Right ventricle myocardium inferior (tissue), 1 donor: ENCODE results near the gene CCDC159. TPM values are rescaled to one million over a fixed set of nuclear protein-coding genes. Genes with fewer than 3 reads are reported as not detected.
"Not testable (repeated sequence)": the region's sequence is repeated elsewhere in the genome, so short reads cannot be mapped to it uniquely, and the experiment has no call there.

ENCODE experiments used
- ATAC-seq: fragments of 200-7000 bp; cut with Tn5 transposase; one replicate; pipeline ENCODE4 v1.9.1; 2020; ENCODE audit warnings: mild to moderate bottlenecking, moderate library complexity
- DNase-seq: peaks from one replicate; pipeline ENCODE4 v3.0.0; 2021; ENCODE audit errors: missing footprints
- intact Hi-C: fragments of 100-400 bp; cut with DNase I; formaldehyde crosslinking; loops from one replicate; pipeline ENCODE4 v1.11.0; 2022
- total RNA-seq: library from RNA; stranded (reverse); fragmentation: NEBNext Ultra II Directional; extraction: Animal tissue kit (Norgen Biotek cat#: 25700); gene quantifications from one replicate; pipeline ENCODE4 v1.2.1, GENCODE V29; 2021
- donor health status: DM: no; HTN: yes; CAD: no; lungs with severe emphysema.

Gene CCDC159
- total RNA-seq, 1 donor from 2014 or later, result 17.1 TPM

GRCh38 chr19:11361771-11362731 is 15.7 kb downstream of the CCDC159 start:
- no peak for DNase-seq
- intact Hi-C loops, result no loop called here
- no peak for ATAC-seq

GRCh38 chr19:11363881-11364280 is 17.6 kb downstream of the CCDC159 start:
- no peak for ATAC-seq
- DNase-seq, result no peak
- intact Hi-C loops, result no loop called here

- ATAC-seq (no peak), DNase-seq (no peak)
- intact Hi-C loops, result no loop called here
These were observed 18.1 kb downstream of the CCDC159 start for GRCh38 chr19:11364296-11364904.

- DNase-seq, result no peak
- ATAC-seq, result no peak
- intact Hi-C loops, result no loop called here
These were observed 18.6 kb downstream of the CCDC159 start for GRCh38 chr19:11364935-11365334.

- intact Hi-C loops, result no loop called here
- no peak for ATAC-seq
These were observed 19.3 kb downstream of the CCDC159 start for GRCh38 chr19:11365557-11366117.

GRCh38 chr19:11367528-11367927 is 21.2 kb downstream of the CCDC159 start:
- intact Hi-C loops, result no loop called here
- DNase-seq (no peak), ATAC-seq (no peak)

More at GRCh38 chr19:11365557-11366117, 19.3 kb downstream of the CCDC159 start:
- no peak for DNase-seq

- DNase-seq (no peak), ATAC-seq (no peak)
- intact Hi-C loops, result loop anchor here (5.0 kb wide), 1 partner anchor 132 kb away; no protein-coding TSS in a partner anchor
These were observed 24.4 kb downstream of the CCDC159 start for GRCh38 chr19:11370744-11371143.

GRCh38 chr19:11373166-11373884 is 27.0 kb downstream of the CCDC159 start:
- no peak for ATAC-seq
- intact Hi-C loops, result loop anchor here (5.0 kb wide), 1 partner anchor 129 kb away; no protein-coding TSS in a partner anchor

GRCh38 chr19:11373885-11374432 is 27.6 kb downstream of the CCDC159 start:
- ATAC-seq (no peak), DNase-seq (no peak)
- intact Hi-C loops, result loop anchor here (2.0 to 5.0 kb wide), 3 partner anchors 27 to 128 kb away; partner anchors contain the start of genes CCDC159, ODAD3, PRKCSH and TMEM205

More at GRCh38 chr19:11373166-11373884, 27.0 kb downstream of the CCDC159 start:
- DNase-seq, result no peak

- ATAC-seq (peak; percentile 97), DNase-seq (peak; percentile 99)
- intact Hi-C loops, result loop anchor here (2.0 to 5.0 kb wide), 4 partner anchors 28 to 128 kb away; partner anchors contain the start of genes CCDC159, ODAD3, PRKCSH and TMEM205
These were observed 28.3 kb downstream of the CCDC159 start, which contains the start of gene SWSAP1 for GRCh38 chr19:11374433-11375142. Gene SWSAP1, plus strand, starts transcription at chr19:11374666. Its CDS starts 15 bp downstream, at chr19:11374681.

GRCh38 chr19:11375143-11375948 is 29.0 kb downstream of the CCDC159 start:
- DNase-seq (no peak), ATAC-seq (no peak)

GRCh38 chr19:11377237-11377636 is 30.9 kb downstream of the CCDC159 start:
- no peak for DNase-seq
- ATAC-seq, result no peak
- intact Hi-C loops, result loop anchor here (5.0 kb wide), 1 partner anchor 70 kb away; no protein-coding TSS in a partner anchor

More at GRCh38 chr19:11375143-11375948, 29.0 kb downstream of the CCDC159 start:
- intact Hi-C loops, result loop anchor here (2.0 to 5.0 kb wide), 3 partner anchors 29 to 72 kb away; partner anchors contain the start of genes CCDC159, ODAD3, PRKCSH and TMEM205

- intact Hi-C loops, result loop anchor here (5.0 kb wide), 1 partner anchor 70 kb away; no protein-coding TSS in a partner anchor
- ATAC-seq (no peak), DNase-seq (no peak)
These were observed 31.4 kb downstream of the CCDC159 start for GRCh38 chr19:11377756-11378155.

- ATAC-seq (no peak), DNase-seq (no peak)
- intact Hi-C loops, result loop anchor here (5.0 kb wide), 1 partner anchor 69 kb away; no protein-coding TSS in a partner anchor
These were observed 32.2 kb downstream of the CCDC159 start for GRCh38 chr19:11378319-11379189.

- intact Hi-C loops, result loop anchor here (5.0 kb wide), 1 partner anchor 68 kb away; no protein-coding TSS in a partner anchor
- not testable (repeated sequence) for DNase-seq, ATAC-seq
These were observed 33.0 kb downstream of the CCDC159 start for GRCh38 chr19:11379269-11379845.
